COR-L47 (cell line): ENCODE results near the gene RASA3.
"Not testable (repeated sequence)": the region's sequence is repeated elsewhere in the genome, so short reads cannot be mapped to it uniquely, and the experiment has no call there.

Experiments
- DNase-seq: peaks from one replicate; lab custom pipeline; 2025; lab: John Stamatoyannopoulos, UW

The RASA3 gene

GRCh38 chr13:114080739-114081561, 51.5 kb downstream of the RASA3 start:
- no peak for DNase-seq

DNA sequence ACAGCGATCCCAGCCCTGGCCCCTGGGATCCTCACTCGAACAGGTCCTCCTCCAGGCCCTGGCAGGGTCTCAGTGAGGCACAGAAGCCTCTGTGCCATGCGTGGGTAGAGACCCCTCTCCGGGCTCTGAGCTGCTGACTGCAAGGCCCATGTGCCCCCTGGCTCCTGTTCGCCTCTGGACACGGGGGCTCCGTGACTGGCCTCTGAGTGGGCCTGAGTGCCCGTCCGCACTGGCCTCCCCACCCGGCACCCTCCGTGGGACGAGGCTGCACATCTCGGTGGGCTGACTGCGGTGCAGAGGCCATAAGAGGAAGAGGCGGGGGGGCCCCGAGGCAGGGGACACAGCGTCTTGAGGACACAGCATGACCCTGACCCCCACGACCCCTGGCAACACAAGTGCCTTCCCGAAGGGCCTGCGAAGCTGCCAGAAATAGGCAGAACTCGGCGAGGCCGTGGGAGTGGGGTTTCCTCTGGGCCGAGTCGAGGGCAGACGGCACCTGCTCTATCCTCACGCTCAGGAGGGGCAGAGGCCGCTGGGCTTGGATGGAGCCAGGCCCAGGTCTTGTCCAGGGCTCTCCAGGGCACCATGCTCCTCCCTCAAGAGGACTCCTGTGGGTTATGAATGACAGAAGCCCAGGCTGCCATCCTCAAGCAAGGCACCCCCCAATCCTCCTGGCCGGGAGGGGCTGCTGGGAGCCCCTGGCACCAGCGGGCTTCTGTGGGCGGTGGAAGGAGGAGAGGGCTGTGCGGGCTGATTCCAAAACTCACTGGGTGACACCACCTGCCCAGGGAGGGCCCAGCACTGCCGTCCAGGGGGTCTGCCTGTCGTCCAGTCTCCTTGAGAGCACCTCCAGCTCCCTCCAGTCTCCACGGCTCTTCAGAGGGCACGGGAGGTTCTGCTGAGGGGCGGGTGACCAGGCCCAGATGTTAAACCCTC, 52.6 kb downstream of the RASA3 start:
- no peak for DNase-seq

DNA sequence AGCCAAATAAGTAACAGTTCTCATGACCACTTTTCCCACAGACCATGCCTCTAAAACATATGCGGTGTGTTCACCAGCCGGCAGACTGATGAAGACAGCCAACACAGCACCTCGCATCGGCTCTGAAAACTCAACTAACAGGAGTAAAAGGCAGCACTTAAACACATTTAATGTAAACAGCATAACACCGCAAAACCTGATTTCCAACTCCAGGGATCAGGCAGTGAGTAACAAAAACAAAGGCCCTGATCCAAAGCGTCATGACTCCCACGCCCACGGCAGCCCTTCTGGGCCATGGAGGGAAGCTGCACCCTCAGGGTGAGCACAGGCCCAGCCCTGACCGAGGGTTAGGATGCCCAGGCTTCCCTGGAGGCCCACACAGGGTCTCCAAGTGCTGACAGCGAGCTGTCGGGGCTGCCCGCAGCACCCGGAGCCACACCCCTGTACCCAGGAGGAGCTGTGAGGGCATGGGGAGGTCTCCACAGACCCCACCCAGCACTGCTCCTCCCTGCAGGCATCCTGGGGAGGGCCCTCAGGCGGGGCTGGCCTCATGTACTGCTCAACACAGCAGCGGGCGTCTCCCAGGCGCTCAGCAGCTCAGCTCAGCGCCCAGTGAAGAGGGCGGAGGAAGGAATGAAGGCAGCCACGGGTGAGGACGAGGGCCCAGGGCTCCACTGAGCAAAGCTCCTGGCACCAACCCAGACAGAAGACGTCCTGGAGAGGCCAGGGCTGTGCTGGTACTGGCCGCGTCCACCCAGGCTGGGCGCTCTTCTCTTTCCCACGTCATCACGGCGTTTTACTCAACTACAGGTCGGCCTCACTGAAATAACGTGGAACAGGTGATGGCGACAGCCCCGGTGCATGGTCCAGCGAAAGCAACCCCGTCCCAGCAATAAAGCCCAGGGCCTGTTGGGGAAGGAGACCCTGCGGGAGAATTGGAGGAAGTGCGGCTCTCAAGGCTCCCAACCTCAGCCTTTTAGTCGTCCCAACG, 53.7 kb downstream of the RASA3 start:
- no peak for DNase-seq

- peak; percentile 39 for DNase-seq
These were observed 54.5 kb downstream of the RASA3 start for GRCh38 chr13:114077933-114078325.

DNA sequence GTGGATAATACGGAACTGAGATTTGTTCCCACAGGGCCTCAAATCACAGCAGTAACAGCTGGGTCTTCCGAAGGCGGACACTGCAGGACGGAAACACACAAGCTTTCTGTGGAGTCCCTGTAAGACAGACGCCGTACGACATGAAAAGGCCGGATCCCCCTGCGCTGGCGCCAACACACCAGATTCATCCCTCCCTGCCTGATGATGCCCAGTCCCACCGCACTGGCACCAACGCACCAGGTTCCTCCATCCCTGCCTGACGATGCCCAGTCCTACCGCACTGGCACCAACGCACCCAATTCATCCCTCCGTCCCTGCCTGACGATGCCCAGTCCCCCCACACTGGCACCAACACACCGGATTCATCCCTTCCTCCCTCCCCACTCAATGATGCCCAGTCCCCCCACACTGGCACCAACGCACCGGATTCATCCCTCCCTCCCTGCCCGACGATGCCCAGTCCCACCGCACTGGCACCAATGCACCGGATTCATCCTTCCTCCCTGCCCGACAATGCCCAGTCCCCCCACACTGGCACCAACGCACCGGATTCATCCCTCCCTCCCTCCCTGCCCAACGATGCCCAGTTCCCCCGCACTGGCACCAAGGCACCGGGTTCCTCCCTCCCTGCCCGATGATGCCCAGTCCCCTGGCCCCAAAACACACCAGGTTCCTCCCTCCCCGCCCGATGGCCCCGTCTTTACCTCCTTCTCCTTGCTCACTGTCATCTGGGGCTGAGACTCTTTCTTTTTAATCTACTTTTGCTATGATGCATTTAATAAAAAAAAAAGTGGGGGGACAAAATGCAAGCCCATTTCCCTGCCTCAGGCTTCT, 55.1 kb downstream of the RASA3 start:
- DNase-seq, result no peak

DNA sequence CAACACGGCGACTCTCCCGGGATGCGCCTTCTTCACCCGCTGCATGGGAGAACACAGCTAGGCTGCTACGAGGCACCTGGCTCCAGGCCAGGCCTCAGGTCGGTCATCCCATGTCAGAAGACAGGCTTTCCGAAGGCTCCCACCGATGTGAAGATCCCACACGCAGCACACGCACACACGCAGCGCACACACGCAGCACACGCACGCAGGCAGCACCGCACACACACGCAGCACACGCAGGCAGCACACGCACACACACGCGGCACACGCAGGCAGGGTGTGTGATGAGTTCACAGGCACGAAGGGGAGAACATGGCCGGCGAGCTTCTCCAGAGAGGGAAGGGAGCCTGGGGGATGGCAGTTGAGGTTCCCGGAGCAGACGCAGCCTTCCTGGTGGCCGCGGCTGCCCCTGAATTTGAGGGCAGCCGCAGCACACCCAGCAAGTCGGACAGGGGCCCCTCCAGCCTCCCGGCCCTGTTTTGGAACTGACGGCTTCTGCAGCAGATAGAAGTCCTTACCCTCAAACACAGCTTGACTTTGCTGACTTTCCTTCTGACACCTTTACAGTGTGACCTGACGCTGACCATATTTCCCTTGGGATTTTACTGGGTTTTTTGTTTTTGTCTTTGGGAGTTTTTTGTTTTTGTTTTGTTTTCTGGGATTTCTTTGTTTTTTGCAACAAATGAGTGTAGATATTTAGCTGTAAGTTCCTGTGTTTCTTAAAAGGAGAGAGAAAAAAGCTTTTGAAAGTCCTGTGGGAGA, 55.9 kb downstream of the RASA3 start:
- DNase-seq, result no peak

GRCh38 chr13:114075811-114076210, 56.6 kb downstream of the RASA3 start:
- not testable (repeated sequence) for DNase-seq

GRCh38 chr13:114074671-114075315, 57.6 kb downstream of the RASA3 start:
- no peak for DNase-seq

GRCh38 chr13:114073881-114074612, 58.4 kb downstream of the RASA3 start:
- no peak for DNase-seq

DNA sequence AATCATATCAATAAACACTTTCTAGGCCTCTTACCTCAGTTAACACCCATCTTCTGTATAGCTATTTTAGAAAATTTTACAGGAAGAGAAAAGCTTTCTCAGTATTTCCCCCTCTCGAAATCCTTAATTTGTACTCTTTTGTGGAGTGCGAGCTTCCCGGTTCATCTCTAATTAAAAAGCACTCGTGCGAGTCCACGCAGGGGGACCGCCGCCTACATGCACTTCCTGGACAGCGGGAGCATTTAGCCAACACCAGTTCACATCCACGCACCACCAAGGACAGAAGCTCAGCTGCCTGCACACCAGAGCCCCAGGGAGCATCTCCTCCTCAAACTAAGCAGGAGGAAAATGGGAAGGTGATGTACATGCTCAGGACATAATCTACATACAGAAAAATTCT, 60.0 kb downstream of the RASA3 start:
- no peak for DNase-seq

GRCh38 chr13:114071991-114072390, 60.4 kb downstream of the RASA3 start:
- no peak for DNase-seq

DNA sequence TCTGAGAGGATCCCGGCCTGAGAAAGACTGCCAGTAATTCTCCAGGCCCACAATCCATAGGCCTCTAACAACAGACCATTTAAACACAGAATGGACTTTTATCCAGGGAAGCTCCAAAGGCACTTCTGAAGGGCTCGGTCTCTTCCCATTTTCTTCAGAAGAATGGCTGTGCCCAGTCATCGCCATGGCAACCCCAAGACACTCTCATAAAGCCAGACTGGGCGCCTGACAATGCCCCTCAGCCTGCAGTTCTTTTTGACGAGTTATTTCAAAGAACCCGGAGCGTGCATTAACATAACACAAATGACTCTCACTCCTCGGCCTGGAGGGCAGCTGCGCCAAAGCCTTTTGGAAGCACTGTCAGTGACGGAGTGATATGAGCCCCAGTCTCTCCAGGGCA, 61.0 kb downstream of the RASA3 start:
- DNase-seq, result no peak

- no peak for DNase-seq
These were observed 62.2 kb downstream of the RASA3 start for GRCh38 chr13:114070098-114070799.

GRCh38 chr13:114069376-114070097, 62.9 kb downstream of the RASA3 start:
- DNase-seq, result no peak

DNA sequence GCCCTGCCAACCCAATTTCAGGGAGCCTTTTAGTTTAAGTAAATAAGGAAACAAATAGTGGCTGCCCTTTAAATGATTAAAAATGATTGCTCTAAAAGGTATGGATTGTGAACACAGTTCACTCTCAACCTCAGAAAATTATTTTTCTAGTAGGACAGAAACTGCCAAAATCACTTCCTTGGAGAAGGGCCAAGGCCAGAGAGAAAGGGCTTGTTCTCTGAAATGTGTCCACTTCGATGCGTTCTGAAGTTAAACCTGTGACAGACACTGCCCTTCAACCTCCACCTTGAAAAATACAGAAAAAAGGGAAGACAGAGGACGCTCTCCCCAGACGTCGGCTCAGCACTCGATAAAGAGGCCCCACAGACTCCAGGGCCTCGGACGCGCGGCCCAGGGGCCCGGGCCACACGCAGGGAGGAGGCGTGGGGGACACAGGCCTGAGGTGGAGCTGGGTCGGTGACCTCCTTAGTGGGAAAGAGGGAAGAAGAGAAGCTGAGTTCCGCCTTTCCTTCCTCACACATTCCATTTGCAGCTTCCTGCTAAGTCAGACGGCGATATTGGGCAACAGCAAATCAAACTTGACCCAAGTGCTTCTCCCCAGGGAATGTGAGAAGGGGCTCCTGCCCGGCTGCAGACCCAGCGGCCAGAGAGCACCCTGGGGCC, 63.6 kb downstream of the RASA3 start:
- DNase-seq, result no peak

DNA sequence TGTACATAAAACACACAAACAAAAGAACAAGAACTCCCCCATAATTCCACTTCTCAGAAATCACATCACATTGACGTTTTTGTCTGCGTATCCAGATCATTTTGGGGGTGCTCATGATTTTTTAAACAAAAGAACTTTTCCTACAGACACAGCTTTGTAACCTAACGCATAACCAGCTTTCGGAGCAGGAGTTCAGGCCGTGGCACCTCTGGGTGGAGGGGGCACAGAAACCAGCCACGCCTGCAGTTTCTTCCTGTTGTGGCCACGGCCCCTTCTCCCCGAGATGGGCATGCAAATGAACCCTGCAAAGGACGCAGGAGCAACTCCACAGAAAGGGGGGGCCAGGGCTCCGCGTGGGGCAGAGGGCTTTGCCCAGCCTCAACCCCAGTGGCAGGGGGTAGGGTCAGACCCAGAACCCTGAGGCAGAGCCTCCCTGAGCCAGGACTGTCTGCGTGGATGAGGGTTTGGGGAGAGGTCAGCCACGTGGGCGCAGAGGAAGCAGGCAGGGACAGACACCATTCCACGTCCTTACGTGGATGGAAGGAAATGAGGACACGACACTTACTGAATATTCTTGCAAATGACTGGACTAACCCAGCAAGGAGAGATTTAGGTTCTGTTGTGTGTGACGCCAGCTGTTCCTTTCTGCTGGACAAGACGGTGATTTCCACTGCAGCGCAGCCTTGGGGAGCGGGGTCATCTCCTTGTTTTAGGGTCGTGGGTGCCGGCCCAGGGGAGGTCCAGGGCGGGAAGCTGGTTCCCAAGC, 64.4 kb downstream of the RASA3 start:
- no peak for DNase-seq
